LNCaP clone FGC (cell line): ENCODE measurements around the gene ATXN7L2.
"Not testable (repeated sequence)": the region's sequence is repeated elsewhere in the genome, so short reads cannot be mapped to it uniquely, and the experiment has no call there.

Source experiments
- DNase-seq: peaks from one replicate; pipeline ENCODE4 v3.0.0-alpha.2; 2011; ENCODE audit warnings: low read depth
- H3K4me3 ChIP-seq: 2 replicates; pipeline ENCODE4 v1.5.1; 2011; ENCODE audit warnings: mild to moderate bottlenecking, low read depth, low read length, control low read depth
- CTCF ChIP-seq: IDR thresholded peaks from 2 replicates; pipeline ENCODE4 v1.5.1; 2012; ENCODE audit warnings: mild to moderate bottlenecking; ENCODE audit not compliant: control insufficient read depth, insufficient read depth; ENCODE audit errors: extremely low read depth

Gene ATXN7L2

GRCh38 chr1:109483672-109484518, at the start of gene ATXN7L2:
Gene ATXN7L2 (plus strand): TSS chr1:109483905. CDS start chr1:109483954, 49 bp downstream.
- H3K4me3 ChIP-seq, result peak within 1 kb of the TSS; percentile 85
- DNase-seq, result peak; percentile 64
- TF ChIP-seq CTCF, result no peak

GRCh38 chr1:109434484-109434883, 49.2 kb upstream of the ATXN7L2 start:
- no peak for DNase-seq
- no peak overlapping the region for H3K4me3 ChIP-seq
- no peak for TF ChIP-seq CTCF

GRCh38 chr1:109438798-109439297, 44.9 kb upstream of the ATXN7L2 start:
- DNase-seq, result no peak
- no peak for TF ChIP-seq CTCF
- H3K4me3 ChIP-seq, result no peak overlapping the region

GRCh38 chr1:109441069-109441468, 42.6 kb upstream of the ATXN7L2 start:
- no peak for DNase-seq
- H3K4me3 ChIP-seq, result no peak overlapping the region
- no peak for TF ChIP-seq CTCF

GRCh38 chr1:109443476-109443875, 40.2 kb upstream of the ATXN7L2 start:
- TF ChIP-seq CTCF, result no peak
- H3K4me3 ChIP-seq, result no peak overlapping the region
- DNase-seq, result no peak

GRCh38 chr1:109444346-109444745, 39.4 kb upstream of the ATXN7L2 start:
- H3K4me3 ChIP-seq, result no peak overlapping the region
- DNase-seq, result no peak
- TF ChIP-seq CTCF, result no peak

- not testable (repeated sequence) for DNase-seq, H3K4me3 ChIP-seq
These were observed 37.6 kb upstream of the ATXN7L2 start for GRCh38 chr1:109445949-109446695.
